Measurements from ENCODE around the gene CMIP. TPM values are rescaled to one million over a fixed set of nuclear protein-coding genes. Genes with fewer than 3 reads are reported as not detected.

Gene CMIP
- total and polyA plus RNA-seq, 3 donors from 2014 or later, result 34.9 to 72.5 (median 42.0) TPM

DNA sequence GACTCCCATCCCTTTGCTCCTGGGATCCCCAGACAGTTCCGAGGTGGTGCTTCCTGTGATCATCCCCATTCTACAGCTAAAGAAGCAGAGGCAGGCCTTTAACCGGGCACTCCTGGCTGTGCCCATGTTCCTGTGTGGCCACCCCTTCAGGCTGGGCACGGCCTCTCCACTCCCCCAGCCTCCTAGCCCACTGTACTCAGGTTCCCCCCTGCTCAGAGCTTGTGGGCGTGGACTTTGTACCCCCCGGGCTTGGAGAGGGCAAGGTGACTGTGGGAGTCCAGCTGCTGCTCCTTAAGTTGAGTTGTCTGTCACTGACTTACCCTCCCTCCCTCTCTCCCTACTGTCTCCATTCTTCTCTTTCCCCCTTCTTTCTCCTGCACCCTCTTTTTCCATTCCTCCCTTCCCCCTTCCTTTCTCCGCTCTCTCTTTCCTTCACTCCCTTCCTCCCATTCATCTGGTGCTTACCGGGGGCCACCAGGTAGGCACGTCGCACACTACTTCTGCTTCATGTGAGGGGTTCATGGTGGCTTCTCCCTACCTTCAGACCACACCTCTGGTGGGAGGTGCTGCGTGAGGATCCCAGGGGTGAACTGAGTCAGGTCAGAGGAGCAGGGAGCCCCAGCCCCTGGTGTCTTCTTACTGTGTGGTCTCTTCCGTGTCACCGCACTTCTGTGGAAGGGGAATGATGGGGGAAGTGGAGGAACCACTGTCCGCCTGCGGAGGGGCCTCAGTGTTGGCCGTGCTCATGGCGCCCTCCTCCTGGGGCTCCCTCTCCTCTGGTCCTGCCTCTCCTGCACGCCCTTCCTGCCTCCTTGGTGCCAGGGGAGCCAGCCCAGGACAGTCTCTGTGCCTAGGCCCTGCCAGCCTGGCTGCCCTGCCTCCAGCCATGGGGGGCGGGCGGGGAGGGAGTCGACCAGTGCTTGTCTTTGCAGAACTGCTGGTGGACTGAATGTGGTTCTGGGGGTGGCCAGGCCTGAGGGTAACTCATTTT, 29.7 kb downstream of the CMIP start:
- intact Hi-C loops (cut with DNase I; ENCODE audit: low total_unique reads), result no loop called here
- no peaks in the 10 kb centered on the region for H3K9me3 ChIP-seq
- no peak overlapping the region for H3K4me3 ChIP-seq
- H3K4me1 ChIP-seq, result peaks cover 3% of the 10 kb centered on the region
- peak overlapping the region in 1 of 2 donors; percentile 50 for H3K27ac ChIP-seq
- TF ChIP-seq POLR2A (IDR thresholded peaks at IDR 0.05), result no peak
- TF ChIP-seq, protein P1, sequence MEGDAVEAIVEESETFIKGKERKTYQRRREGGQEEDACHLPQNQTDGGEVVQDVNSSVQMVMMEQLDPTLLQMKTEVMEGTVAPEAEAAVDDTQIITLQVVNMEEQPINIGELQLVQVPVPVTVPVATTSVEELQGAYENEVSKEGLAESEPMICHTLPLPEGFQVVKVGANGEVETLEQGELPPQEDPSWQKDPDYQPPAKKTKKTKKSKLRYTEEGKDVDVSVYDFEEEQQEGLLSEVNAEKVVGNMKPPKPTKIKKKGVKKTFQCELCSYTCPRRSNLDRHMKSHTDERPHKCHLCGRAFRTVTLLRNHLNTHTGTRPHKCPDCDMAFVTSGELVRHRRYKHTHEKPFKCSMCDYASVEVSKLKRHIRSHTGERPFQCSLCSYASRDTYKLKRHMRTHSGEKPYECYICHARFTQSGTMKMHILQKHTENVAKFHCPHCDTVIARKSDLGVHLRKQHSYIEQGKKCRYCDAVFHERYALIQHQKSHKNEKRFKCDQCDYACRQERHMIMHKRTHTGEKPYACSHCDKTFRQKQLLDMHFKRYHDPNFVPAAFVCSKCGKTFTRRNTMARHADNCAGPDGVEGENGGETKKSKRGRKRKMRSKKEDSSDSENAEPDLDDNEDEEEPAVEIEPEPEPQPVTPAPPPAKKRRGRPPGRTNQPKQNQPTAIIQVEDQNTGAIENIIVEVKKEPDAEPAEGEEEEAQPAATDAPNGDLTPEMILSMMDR (IDR thresholded peaks at IDR 0.05), result no peak
- DNase-seq, result no peak
- WGBS, 2 donors, result 82 to 92% methylated on average over 17 to 20 of the region's 20 CpGs
- H3K27me3 ChIP-seq, result no peaks in the 10 kb centered on the region
- H3K36me3 ChIP-seq (ENCODE audit: low read depth, missing control alignments), result no peaks in the 10 kb centered on the region

GRCh38 chr16:81477697-81478693, 33.4 kb downstream of the CMIP start:
- Histone ChIP-seq H3K36me3 (ENCODE audit: low read depth, missing control alignments) (no peaks in the 10 kb centered on the region), H3K9me3 (no peaks in the 10 kb centered on the region), H3K4me3 (no peak overlapping the region), H3K27ac (no peak overlapping the region), H3K27me3 (no peaks in the 10 kb centered on the region), H3K4me1 (peaks cover 3% of the 10 kb centered on the region)
- intact Hi-C loops (cut with DNase I; ENCODE audit: low total_unique reads), result no loop called here
- TF ChIP-seq, protein P1 (IDR thresholded peaks at IDR 0.05), result no peak
- TF ChIP-seq POLR2A (IDR thresholded peaks at IDR 0.05), result no peak
- WGBS, 2 donors, result 87 to 92% methylated on average over 19 of the region's 19 CpGs
- no peak for DNase-seq

- DNase-seq, result peak; percentile 44
- H3K4me3 ChIP-seq, result no peak overlapping the region
- intact Hi-C loops (cut with DNase I; ENCODE audit: low total_unique reads), result no loop called here
- H3K27me3 ChIP-seq, result no peaks in the 10 kb centered on the region
- H3K36me3 ChIP-seq (ENCODE audit: low read depth, missing control alignments), result no peaks in the 10 kb centered on the region
- WGBS, 2 donors, result 73 to 87% methylated on average over 13 of the region's 13 CpGs
- no peak overlapping the region for H3K27ac ChIP-seq
- H3K4me1 ChIP-seq, result peaks cover 3% of the 10 kb centered on the region
- TF ChIP-seq, protein P1 (IDR thresholded peaks at IDR 0.05), result no peak
- TF ChIP-seq POLR2A (IDR thresholded peaks at IDR 0.05), result no peak
- H3K9me3 ChIP-seq, result no peaks in the 10 kb centered on the region
Measured at GRCh38 chr16:81478876-81479511, 34.4 kb downstream of the CMIP start.

DNA sequence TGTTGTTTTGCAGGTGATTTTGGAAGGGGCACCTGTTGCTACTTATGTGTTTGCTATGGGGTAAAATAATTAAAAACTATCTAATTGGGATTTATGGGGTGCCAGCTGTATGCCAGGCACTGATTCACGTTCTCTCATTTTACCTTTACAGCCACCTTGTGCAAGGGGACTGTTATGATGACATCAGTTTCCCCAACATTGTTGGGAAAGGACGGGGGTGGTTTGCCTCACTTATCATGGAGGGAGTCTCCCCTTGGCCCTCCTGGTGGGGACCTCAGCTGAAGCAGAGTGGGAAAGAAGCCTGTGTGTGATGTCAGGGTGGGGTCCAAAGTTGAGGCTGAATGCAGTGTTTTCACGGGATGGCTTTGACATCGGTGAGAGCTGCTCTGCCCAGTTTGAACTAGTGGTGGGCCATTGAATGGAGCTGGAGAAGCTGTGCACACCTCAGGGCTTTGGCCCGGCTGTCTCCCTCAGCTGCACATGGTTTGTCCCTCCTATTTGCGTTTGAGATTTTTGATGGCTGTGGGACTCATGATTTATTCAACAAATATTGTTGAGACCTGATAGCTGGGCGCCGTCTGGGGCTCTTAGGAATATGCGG, 36.1 kb downstream of the CMIP start:
- H3K4me1 ChIP-seq, result peaks cover 3% of the 10 kb centered on the region
- H3K27ac ChIP-seq, result no peak overlapping the region
- WGBS, 2 donors, result 86 to 95% methylated on average over 9 of the region's 9 CpGs
- no peaks in the 10 kb centered on the region for H3K9me3 ChIP-seq
- intact Hi-C loops (cut with DNase I; ENCODE audit: low total_unique reads), result no loop called here
- DNase-seq, result no peak
- no peak for TF ChIP-seq POLR2A (IDR thresholded peaks at IDR 0.05)
- TF ChIP-seq, protein P1 (IDR thresholded peaks at IDR 0.05), result no peak
- no peaks in the 10 kb centered on the region for H3K36me3 ChIP-seq (ENCODE audit: low read depth, missing control alignments)
- H3K27me3 ChIP-seq, result no peaks in the 10 kb centered on the region
- H3K4me3 ChIP-seq, result no peak overlapping the region
